HepG2 (cell line): Measurements from ENCODE around the gene FBXL7.

ENCODE experiments used
- GATAD2A ChIP-seq: IDR thresholded peaks from 2 replicates; pipeline ENCODE4 v1.6.1; 2016
- RAD51 ChIP-seq: fragments of 450-650 bp; IDR thresholded peaks from 2 replicates; pipeline ENCODE4 v1.6.1; 2016; ENCODE audit warnings: borderline replicate concordance

GRCh38 chr5:15597804-15598203 is 97.8 kb downstream of the FBXL7 start:
- TF ChIP-seq GATAD2A (CRISPR knock-in tag) (no peak), RAD51 (no peak)
